ENCODE results near the gene CCDC18.
"Not testable (repeated sequence)": the region's sequence is repeated elsewhere in the genome, so short reads cannot be mapped to it uniquely, and the experiment has no call there.

GRCh38 chr1:93165895-93166294 is 14.6 kb upstream of the CCDC18 start:
- not testable (repeated sequence) for TF ChIP-seq CTCF (IDR thresholded peaks at IDR 0.05; ENCODE audit: insufficient read depth, low read depth, low read length); EZH2 (IDR thresholded peaks at IDR 0.05; ENCODE audit: insufficient read depth, low read length)

Measured in astrocyte (in vitro differentiated cells and primary cell).